NOMO-1 treated with DMSO at 0.1 percent for 48 hours (cell line): ENCODE data around the gene HSPB6.
A peak's percentile ranks its signal among the peaks of the same experiment; 100 is the strongest.
"Not testable (repeated sequence)": the region's sequence is repeated elsewhere in the genome, so short reads cannot be mapped to it uniquely, and the experiment has no call there.

Experiments used
- DNase-seq: peaks from one replicate; lab custom pipeline; 2025; ENCODE audit not compliant: unreplicated experiment; lab: John Stamatoyannopoulos, UW

HSPB6 gene

GRCh38 chr19:35786299-35787160, 29.7 kb upstream of the HSPB6 start:
- no peak for DNase-seq

DNA sequence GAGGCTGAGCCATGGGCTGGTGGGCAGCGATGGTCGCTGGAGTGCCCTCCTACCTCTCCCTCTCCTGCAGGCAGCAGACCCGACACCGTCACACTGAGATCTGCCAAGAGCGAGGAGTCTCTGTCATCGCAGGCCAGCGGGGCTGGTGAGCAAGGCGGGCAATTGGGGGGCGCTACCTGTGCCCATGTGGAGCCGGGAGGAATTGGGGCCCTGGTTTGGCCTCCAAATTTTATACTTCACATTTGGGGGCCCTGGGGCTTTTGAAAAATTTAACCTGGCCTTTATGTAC, 28.5 kb upstream of the HSPB6 start:
- DNase-seq: no peak

- no peak for DNase-seq
Measured at GRCh38 chr19:35784503-35785338, 27.9 kb upstream of the HSPB6 start.

GRCh38 chr19:35783469-35784434, 26.9 kb upstream of the HSPB6 start:
- no peak for DNase-seq

DNA sequence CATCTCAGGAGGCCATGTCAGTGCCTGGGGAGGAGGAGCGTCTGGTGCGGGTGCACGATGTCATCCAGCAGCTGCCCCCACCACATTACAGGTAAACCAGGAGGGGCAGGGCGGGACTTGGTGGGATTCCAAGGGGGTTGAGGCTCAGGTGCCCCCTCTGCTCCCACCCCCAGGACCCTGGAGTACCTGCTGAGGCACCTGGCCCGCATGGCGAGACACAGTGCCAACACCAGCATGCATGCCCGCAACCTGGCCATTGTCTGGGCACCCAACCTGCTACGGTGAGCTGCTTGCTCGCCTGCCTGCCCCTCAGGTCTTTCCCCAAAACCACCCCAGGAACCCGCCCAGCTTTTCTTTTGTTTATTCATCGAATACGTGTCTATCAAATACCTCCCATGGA, 25.8 kb upstream of the HSPB6 start:
- DNase-seq: no peak

DNA sequence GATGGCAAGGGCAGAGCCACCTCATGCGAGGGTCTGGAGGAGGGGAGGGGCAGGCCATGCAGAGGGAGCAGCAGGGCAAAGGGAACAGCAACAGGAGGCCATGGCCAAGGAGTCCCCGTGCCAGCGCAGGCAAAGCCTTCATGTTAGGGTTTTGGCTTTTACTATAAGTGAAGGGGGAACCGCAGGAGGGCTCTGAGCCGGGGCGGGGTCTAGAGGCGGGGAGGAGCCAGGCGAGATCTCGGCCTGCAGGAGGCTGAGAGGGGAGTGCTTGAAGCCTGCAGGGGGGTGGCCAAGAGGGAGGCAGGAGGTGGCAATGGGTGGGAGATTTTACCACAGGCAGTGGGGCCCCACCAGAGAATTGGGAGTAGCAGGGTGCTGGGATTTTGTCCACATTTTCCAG, 24.8 kb upstream of the HSPB6 start:
- DNase-seq: no peak

DNA sequence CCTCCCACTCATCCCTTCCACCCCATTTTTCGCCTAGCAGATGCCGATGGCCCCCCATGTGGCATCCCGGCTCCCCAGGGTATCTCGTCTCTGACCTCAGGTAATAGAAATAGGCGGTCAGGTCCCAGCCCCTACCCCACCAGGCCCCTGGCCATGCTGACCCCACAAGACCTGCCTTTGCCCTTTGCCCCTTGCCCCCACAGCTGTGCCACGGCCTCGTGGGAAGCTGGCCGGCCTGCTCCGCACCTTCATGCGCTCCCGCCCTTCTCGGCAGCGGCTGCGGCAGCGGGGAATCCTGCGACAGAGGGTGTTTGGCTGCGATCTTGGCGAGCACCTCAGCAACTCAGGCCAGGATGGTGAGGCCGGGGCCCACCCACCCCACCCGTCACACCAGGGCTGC, 23.9 kb upstream of the HSPB6 start:
- DNase-seq: no peak

GRCh38 chr19:35780058-35780457, 23.2 kb upstream of the HSPB6 start:
- DNase-seq: no peak

GRCh38 chr19:35779033-35779432, 22.2 kb upstream of the HSPB6 start:
- DNase-seq: no peak

GRCh38 chr19:35777961-35778360, 21.1 kb upstream of the HSPB6 start:
- no peak for DNase-seq

GRCh38 chr19:35777086-35777841, 20.4 kb upstream of the HSPB6 start:
- DNase-seq: no peak

- no peak for DNase-seq
Measured at GRCh38 chr19:35776102-35776788, 19.4 kb upstream of the HSPB6 start.

- peak; percentile 98 for DNase-seq
Measured at GRCh38 chr19:35775298-35776101, 18.7 kb upstream of the HSPB6 start, which contains the start of gene ARHGAP33. Gene ARHGAP33, plus strand, starts transcription at chr19:35775564. Its CDS starts 95 bp downstream, at chr19:35775659.

DNA sequence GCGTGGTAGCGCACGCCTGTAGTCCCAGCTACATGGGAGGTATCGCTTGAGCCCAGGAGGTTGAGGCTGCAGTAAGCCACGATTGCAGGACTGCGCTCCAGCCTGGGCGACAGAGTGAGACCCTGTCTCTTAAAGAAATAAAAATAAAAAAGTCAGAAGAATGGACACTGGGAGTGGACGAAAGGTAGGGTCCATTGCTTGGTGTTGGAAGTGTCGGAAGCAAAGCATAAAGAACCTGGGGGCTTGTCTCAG, 18.1 kb upstream of the HSPB6 start:
- DNase-seq: no peak

DNA sequence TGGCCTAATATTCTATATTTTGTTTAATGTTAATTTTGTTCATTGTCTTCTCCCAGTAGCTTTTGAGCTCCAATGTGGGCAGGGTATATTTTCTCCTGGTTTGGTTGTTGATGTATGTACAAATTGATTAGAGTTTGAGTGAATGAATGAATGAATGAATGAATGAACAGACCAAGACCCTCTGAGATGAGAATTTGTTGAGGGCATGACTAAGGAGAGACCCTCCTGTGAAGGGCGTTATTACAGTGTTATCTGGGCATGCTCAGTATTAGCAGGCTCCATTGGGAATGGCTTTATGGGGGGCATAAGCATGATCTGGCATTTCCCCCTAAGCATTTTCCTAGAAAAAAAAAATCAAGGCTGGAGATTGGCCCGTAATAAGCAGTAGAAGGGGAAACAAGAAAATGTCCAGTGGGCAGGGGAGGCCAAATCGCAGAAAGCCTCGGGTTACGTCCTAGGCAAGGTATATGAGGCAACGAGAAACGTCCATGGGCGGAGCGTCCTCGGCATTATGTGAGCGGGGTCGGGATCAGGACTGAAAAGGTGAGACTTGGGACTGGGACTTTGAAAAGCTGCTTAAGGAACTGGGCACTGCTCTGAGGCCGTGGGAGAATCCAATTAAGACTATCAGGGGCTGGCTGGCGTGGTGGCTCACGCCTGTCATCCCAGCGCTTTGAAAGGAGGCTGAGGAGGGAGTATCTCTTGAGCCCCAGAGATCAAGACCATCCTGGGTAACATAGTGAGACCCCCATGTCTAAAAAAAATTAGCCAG, 17.6 kb upstream of the HSPB6 start:
- no peak for DNase-seq

DNA sequence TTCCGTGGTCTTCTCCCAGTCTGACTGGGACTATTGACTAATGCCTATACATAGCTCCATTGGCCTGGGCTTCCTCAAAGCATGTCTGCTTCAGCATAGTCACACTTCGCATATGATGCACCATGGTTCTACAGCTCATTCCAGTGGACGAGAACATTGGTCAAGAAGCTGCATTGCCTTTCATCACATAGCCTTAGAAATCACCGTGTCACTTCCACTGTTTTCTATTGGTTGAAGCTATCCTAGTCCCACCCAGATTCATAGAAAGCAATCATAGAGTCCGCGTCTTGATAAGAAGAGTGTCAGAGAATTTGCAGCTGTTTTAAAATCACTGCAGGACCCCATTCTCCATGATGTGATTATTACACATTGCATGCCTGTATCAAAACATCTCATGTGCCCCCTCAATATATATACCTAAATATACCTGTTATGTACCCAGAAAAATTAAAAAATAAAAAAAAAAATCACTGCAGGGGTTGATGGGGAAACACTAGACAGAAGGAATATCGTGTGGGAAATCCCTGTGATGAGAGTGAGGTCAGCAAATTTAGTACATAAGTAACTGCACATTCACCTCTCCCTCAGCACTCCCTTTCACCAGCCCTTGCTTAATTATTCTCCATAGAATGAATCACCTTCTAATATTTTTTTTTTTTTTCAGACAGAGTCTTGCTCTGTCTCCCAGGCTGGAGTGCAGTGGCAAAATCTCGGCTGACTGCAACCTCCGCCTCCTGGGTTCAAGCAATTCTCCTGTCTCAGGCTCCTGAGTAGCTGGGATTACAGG, 16.4 kb upstream of the HSPB6 start:
- no peak for DNase-seq

DNA sequence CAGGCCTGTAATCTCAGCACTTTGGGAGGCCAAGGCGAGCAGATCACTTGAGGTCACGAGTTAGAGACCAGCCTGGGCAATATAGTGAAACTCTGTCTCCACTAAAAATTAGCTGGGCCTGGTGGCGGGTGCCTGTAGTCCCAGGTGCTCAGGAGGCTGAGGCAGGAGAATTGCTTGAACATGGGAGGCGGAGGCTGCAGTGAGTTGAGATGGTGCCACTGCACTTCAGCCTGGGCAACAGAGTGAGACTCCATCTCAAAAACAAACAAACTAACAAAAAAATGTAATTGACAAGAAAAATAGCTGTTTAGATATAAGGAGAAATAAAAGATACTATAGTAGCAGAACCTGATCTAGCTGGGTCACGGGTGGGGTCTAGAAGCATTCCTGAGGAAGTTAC, 15.5 kb upstream of the HSPB6 start:
- DNase-seq: not testable (repeated sequence)

DNA sequence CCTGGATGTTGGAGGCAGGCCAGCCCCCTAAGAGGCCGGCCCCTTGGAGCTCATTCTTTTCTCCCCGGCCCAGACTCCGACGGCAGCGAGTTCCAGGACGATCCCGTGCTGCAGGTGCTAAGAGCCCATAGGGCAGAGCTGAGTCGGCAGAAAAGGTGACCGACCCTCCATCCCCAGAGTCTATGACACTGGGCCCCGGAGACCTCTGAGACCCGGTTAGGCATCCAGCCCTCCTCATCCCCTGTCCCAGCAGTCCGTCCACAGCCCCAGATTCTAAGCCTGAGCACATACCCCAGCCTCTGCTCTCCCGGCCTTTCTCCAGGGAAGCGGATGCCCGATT, 11.2 kb upstream of the HSPB6 start:
- no peak for DNase-seq
